Endothelial cell of umbilical vein (primary cell): ENCODE data around the gene MAST4. TPM values are rescaled to one million over a fixed set of nuclear protein-coding genes. Genes with fewer than 3 reads are reported as not detected.

ENCODE experiments used
- BruUV-seq: library from RNA; stranded (reverse); fragments of 400-500 nt; replicated peaks from 2 replicates; lab custom pipeline; 2021; lab: Mats Ljungman, UMichigan
- CTCF ChIA-PET: fragments of 300-600, 350-600 bp; sonication (Branson Sonifier 250); formaldehyde crosslinking; loops from one replicate; lab custom pipeline; 2021; ENCODE audit warnings: antibody characterized with exemption, inconsistent platforms; lab: Charles Lee
- POLR2A ChIA-PET: fragments of 300-600, 350-600 bp; sonication (Branson Sonifier 250); formaldehyde crosslinking; loops from one replicate; lab custom pipeline; 2021; ENCODE audit warnings: antibody characterized with exemption, inconsistent platforms; lab: Charles Lee
- DNase-seq: peaks from one replicate; pipeline ENCODE4 v3.0.0-alpha.2; 2011; ENCODE audit warnings: low read depth, low spot score
- FAIRE-seq: peaks from 2 replicates; lab custom pipeline; 2011; peaks lifted over from hg19 to GRCh38; lab: Jason Lieb, UNC
- H2AFZ ChIP-seq: 2 replicates; pipeline ENCODE4 v1.6.0; 2012; ENCODE audit warnings: low read depth, low read length, control low read depth, inconsistent platforms
- H3K27ac ChIP-seq: 2 replicates; pipeline ENCODE4 v1.5.1; 2011; ENCODE audit warnings: low read depth, mild to moderate bottlenecking, control low read depth, low read length, moderate library complexity; ENCODE audit not compliant: insufficient read depth
- H3K27me3 ChIP-seq, 2 experiments: 2 replicates each; pipeline versions ENCODE4 v1.6.0 to v1.6.1; 2011; ENCODE audit warnings: low read length in 2 of 2, mixed read lengths in 1 of 2; ENCODE audit not compliant: control insufficient read depth in 2 of 2, insufficient read depth in 2 of 2
- H3K36me3 ChIP-seq, 2 experiments: 2 replicates in 1 of 2; 3 replicates in 1 of 2; pipeline ENCODE4 v1.5.1; 2011; ENCODE audit warnings: low read length in 2 of 2, mild to moderate bottlenecking in 1 of 2, moderate library complexity in 1 of 2; ENCODE audit not compliant: control insufficient read depth in 2 of 2, insufficient read depth in 2 of 2; ENCODE audit errors: extremely low read depth in 1 of 2
- H3K4me1 ChIP-seq: 3 replicates; pipeline ENCODE4 v1.5.1; 2011; ENCODE audit warnings: mild to moderate bottlenecking, low read length; ENCODE audit not compliant: control insufficient read depth, insufficient read depth; ENCODE audit errors: extremely low read depth
- H3K4me2 ChIP-seq: 2 replicates; pipeline ENCODE4 v1.6.1; 2011; ENCODE audit warnings: low read length, control low read depth, mixed read lengths; ENCODE audit not compliant: insufficient read depth
- H3K4me3 ChIP-seq, 3 experiments: fragments of 200-600 bp in 1 of 3; sonication (generic), shearing (Covaris generic) in 1 of 3; replicated peaks in 1 of 3; 2 replicates each; pipeline ENCODE4 v1.5.1; 2011 to 2016; ENCODE audit warnings: control low read depth in 3 of 3, low read length in 3 of 3, mild to moderate bottlenecking in 2 of 3, inconsistent platforms in 1 of 3, low read depth in 1 of 3, moderate library complexity in 1 of 3; ENCODE audit not compliant: insufficient read depth in 1 of 3
- H3K79me2 ChIP-seq: 2 replicates; pipeline ENCODE4 v1.6.0; 2012; ENCODE audit warnings: low read length, inconsistent platforms; ENCODE audit not compliant: control insufficient read depth, insufficient read depth
- H3K9ac ChIP-seq: replicated peaks from 2 replicates; pipeline ENCODE3; 2011; ENCODE audit warnings: low read length, control low read depth; ENCODE audit not compliant: insufficient read depth; ENCODE audit errors: extremely low read depth
- H3K9me1 ChIP-seq: replicated peaks from 3 replicates; pipeline ENCODE4 v1.6.0; 2011; ENCODE audit warnings: mild to moderate bottlenecking, low read length; ENCODE audit not compliant: control insufficient read depth, insufficient read depth; ENCODE audit errors: extremely low read depth
- H3K9me3 ChIP-seq: replicated peaks from 2 replicates; pipeline ENCODE4 v1.5.1; 2012; ENCODE audit warnings: low read length, inconsistent platforms; ENCODE audit not compliant: control insufficient read depth, insufficient read depth
- H4K20me1 ChIP-seq: replicated peaks from 2 replicates; pipeline ENCODE3; 2011; ENCODE audit warnings: mild to moderate bottlenecking, low read length; ENCODE audit not compliant: control insufficient read depth, insufficient read depth; ENCODE audit errors: extremely low read depth
- EZH2 ChIP-seq: IDR thresholded peaks from 2 replicates; pipeline ENCODE4 v1.6.1; 2012; ENCODE audit warnings: borderline replicate concordance, low read depth, mild to moderate bottlenecking, moderate library complexity, low read length, inconsistent platforms; ENCODE audit not compliant: severe bottlenecking
- FOS ChIP-seq: IDR thresholded peaks from 2 replicates; pipeline ENCODE4 v1.6.1; 2011; ENCODE audit warnings: mild to moderate bottlenecking, low read length, moderate library complexity, borderline replicate concordance; ENCODE audit not compliant: insufficient read depth
- GATA2 ChIP-seq: IDR thresholded peaks from 2 replicates; pipeline ENCODE4 v1.7.0; 2011; ENCODE audit warnings: low read depth, mild to moderate bottlenecking, moderate library complexity, mixed read lengths, low read length; ENCODE audit not compliant: insufficient read length, insufficient read depth
- JUN ChIP-seq: IDR thresholded peaks from 2 replicates; pipeline ENCODE4 v1.6.1; 2011; ENCODE audit warnings: borderline replicate concordance, low read depth; ENCODE audit not compliant: insufficient read length, insufficient read depth
- MAX ChIP-seq: IDR thresholded peaks from 2 replicates; pipeline ENCODE4 v1.6.1; 2011; ENCODE audit not compliant: insufficient read depth, insufficient read length
- MYC ChIP-seq: IDR thresholded peaks from one replicate; pipeline ENCODE4 v1.6.1; 2011; ENCODE audit warnings: mild to moderate bottlenecking, low read depth, low read length
- POLR2A ChIP-seq: IDR thresholded peaks from 2 replicates; pipeline ENCODE4 v1.6.1; 2012; ENCODE audit warnings: low read depth, mild to moderate bottlenecking, control low read depth, low read length
- POLR2AphosphoS5 ChIP-seq: IDR thresholded peaks from 2 replicates; pipeline ENCODE4 v1.6.1; 2012; ENCODE audit warnings: low read depth, mild to moderate bottlenecking, control low read depth, low read length, moderate library complexity; ENCODE audit not compliant: insufficient read depth
- dilution Hi-C: fragments of 300-500 bp; cut with MboI; formaldehyde crosslinking; loops from one replicate; pipeline ENCODE4 v1.15.0; 2019; ENCODE audit warnings: low sequenced_read_pairs; ENCODE audit not compliant: extremely low pct_ligation_motif_present
- intact Hi-C: fragments of 100-400 bp; cut with micrococcal nuclease; formaldehyde crosslinking; loops from one replicate; pipeline ENCODE4 v1.10.0; 2022
- polyA plus RNA-seq, 4 experiments: library from polyadenylated mRNA; depleted of rRNA in 3 of 4; stranded (reverse) in 3 of 4; unstranded in 1 of 4; fragments of >200 nt; gene quantifications; 2 replicates each; pipeline versions ENCODE4 v1.2.1 to v1.2.3, GENCODE V29; 2011 to 2012; ENCODE audit warnings: missing spikeins in 1 of 4
- total RNA-seq: library from RNA; stranded (reverse); gene quantifications from 2 replicates; pipeline ENCODE4 v1.2.3, GENCODE V29; 2021
- TF ChIP-seq, protein P1 (sequence below), 2 donors: IDR thresholded peaks; 1 replicate in 1 of 2; 2 replicates in 1 of 2; pipeline ENCODE4 v1.5.1; 2011; ENCODE audit warnings: low read length in 2 of 2, mild to moderate bottlenecking in 2 of 2, moderate library complexity in 2 of 2, control low read depth in 1 of 2, inconsistent platforms in 1 of 2, low read depth in 1 of 2; ENCODE audit not compliant: insufficient read depth in 1 of 2; ENCODE audit errors: extremely low read depth in 1 of 2

Gene MAST4
- total and polyA plus RNA-seq, 2 donors (not counting 3 experiments of a cell fraction or from before 2014, with no cell fraction given): 40.2 to 116 TPM

DNA sequence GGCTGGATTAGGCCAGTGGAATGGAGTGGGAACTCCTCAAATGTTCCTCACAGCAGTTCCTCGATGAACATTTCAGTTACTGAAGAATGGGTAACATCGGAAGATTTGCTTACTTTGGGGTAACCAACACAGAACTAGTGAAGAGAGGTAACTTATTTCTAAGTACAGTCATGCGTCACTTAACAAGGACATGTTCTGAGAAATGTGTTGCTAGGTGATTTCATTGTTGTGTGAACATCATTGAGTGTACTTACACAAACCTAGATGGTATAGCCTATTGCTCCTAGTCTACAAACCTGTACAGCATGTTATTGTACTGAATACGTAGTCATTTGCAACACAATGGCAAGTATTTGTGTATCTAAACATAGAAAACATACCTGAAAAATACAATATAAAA is 228.3 kb downstream of the MAST4 start:
- intact Hi-C loops (no loop called here), dilution Hi-C loops (no loop called here)
- H3K9ac ChIP-seq: no peak overlapping the region
- no peak overlapping the region for H3K4me2 ChIP-seq
- no peaks in the 10 kb centered on the region for H3K9me1 ChIP-seq
- no peaks in the 10 kb centered on the region for H3K9me3 ChIP-seq
- ChIA-PET POLR2A (interaction anchor here (0.7 kb wide), 1 partner anchor 1243 kb away, joined by 3 read pairs; no protein-coding TSS in a partner anchor), CTCF (interaction anchor here (1.0 kb wide), 1 partner anchor 10 kb away, joined by 4 read pairs; no protein-coding TSS in a partner anchor)
- TF ChIP-seq POLR2A (no peak), POLR2AphosphoS5 (no peak), MAX (no peak), FOS (no peak), JUN (no peak), MYC (no peak), GATA2 (no peak), EZH2 (no peak)
- TF ChIP-seq, protein P1, sequence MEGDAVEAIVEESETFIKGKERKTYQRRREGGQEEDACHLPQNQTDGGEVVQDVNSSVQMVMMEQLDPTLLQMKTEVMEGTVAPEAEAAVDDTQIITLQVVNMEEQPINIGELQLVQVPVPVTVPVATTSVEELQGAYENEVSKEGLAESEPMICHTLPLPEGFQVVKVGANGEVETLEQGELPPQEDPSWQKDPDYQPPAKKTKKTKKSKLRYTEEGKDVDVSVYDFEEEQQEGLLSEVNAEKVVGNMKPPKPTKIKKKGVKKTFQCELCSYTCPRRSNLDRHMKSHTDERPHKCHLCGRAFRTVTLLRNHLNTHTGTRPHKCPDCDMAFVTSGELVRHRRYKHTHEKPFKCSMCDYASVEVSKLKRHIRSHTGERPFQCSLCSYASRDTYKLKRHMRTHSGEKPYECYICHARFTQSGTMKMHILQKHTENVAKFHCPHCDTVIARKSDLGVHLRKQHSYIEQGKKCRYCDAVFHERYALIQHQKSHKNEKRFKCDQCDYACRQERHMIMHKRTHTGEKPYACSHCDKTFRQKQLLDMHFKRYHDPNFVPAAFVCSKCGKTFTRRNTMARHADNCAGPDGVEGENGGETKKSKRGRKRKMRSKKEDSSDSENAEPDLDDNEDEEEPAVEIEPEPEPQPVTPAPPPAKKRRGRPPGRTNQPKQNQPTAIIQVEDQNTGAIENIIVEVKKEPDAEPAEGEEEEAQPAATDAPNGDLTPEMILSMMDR (IDR thresholded peaks at IDR 0.05; ENCODE audit: extremely low read depth in 1 of 2, insufficient read depth in 1 of 2, low read depth in 1 of 2, low read length in 2 of 2): no peak
- no peaks in the 10 kb centered on the region for H4K20me1 ChIP-seq
- H3K79me2 ChIP-seq: no peaks in the 10 kb centered on the region
- H3K27me3 ChIP-seq: no peaks in the 10 kb centered on the region
- DNase-seq: no peak
- H3K4me3 ChIP-seq: no peak overlapping the region
- H2AFZ ChIP-seq: no peak overlapping the region
- H3K36me3 ChIP-seq: no peaks in the 10 kb centered on the region
- no TSS peak for BruUV-seq
- H3K27ac ChIP-seq: no peak overlapping the region
- FAIRE-seq: no peak
- peaks cover 7% of the 10 kb centered on the region for H3K4me1 ChIP-seq
